Activated CD4-positive, alpha-beta T cell treated with anti-CD3 and anti-CD28 coated beads, Interleukin-2, amount 50 U/mL, for 1 hour (primary cell): ENCODE measurements around the gene RREB1.

ENCODE experiments used
- DNase-seq: peaks from one replicate; pipeline ENCODE4 v3.0.0-alpha.2; 2020

Gene RREB1

DNA sequence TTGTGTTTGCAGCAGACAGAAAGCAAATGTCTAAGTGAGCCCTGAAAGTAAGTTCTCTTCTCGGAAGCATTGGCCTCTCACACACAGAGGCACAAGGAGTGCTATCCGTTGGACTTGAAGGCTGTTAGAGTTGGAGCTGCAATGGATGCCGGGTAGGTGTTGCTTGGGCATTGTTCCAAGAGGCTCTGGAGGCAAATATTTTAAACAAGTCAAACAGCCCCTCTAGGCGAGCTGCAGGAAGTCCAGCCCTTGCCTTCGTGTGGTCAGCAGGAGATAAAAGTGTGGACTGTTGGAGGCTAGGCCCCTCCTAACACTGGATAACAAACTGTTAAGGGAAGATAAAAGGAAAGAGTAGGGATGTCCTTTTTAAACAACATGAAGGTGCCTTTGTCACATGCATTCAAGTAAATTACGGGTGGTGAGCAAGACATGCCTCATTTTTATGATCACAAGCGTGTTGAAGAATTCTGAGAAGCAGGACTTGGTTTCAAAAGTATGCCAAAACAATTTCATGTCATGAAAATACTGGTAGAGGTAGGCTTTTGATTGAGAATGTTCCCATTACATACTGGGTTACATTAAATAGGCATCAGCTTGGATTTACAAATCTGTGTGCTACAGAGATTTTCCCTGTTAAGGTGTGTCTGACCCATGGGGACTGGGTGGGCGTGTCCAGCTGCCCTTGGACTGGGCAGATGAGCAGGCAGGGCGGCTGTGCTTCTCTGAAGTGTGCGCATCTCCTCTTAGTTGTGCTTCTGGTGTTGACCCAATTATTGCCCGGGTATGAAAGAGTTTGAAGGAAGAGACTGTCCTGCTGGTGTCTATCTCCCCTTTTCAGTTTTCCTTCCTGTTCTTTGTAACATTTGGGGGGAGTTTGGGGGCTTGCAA, 57.5 kb downstream of the RREB1 start:
- no peak for DNase-seq

DNA sequence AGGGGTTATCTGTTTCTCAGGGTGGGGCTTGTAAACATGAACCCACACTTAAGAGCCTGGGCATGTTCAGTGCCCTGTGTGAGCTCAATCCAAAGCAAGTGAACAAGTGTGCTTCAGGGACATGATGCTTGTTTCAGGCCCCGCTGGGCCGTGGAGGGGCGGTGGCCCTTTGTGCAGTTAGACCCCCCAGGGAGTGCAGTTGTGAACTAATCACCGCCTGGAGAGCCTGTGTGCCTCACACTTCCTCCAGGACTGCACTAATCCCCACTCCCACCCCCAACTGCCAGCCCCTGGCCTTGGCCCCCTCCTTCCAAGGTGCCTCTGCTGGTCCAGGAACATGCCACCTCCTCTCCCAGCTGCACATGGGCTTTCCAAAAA, 58.1 kb downstream of the RREB1 start:
- no peak for DNase-seq

DNA sequence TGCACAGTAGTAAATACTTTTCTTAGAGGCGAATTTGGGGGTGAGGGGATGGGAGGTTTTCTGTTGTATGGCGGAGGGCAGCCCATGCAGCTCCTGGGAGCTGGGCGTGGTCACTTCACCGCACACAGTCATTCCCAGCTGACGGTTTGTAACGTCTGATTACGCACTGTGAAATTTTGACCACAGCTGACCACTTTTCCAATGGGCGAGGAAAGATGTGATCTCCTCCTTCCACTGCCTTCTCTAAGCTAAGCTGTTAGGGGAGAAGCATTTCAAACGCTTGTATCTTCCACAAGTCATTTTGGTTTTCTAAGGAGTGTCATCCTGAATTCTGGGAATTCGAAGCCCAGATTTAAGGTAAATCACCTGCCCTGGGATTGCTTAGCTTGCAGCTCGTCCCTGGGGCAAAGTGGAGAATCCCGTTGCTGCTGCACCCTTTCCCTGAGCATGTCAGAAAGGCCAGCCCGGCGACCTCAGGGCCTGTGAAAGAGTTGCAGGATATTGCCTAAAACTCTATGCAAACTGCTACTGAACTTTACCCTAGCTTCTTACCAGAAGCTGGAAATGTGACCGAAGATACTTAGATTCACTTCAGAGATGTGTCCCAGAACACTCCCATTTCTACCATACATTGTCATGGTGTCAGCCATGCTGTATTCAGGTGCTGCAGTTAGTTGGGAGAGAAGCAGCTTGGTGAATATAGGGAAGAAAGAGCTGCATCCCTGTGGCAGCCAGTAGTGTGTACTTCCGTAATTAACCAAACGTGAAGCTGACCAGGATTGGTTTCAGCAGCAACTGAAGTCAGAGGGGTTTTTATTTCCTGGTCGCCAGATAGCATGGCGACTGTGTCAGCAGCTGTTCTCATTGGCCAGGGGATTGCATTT, 58.9 kb downstream of the RREB1 start:
- DNase-seq: no peak

DNA sequence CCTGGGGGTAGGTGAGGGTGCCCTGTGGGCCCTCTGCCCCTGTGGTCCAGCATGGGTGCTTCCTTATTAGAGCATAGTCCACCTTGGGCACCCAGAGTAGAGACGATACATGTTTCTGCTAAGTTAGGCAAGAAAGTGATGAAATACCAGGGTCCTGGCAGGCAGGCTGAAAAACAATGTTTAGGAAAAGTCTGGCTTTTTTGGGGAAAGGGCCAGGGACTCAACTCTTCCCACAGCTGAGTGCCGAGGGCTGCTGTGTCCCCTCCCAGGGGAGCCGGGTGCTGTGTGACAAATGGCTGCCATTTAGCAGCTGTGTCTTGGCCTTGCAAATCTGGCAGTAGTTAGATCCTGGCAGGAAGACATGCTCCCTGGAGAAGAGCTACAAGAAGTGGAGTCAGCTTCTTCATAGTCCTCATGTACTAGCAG, 61.5 kb downstream of the RREB1 start:
- DNase-seq: no peak

DNA sequence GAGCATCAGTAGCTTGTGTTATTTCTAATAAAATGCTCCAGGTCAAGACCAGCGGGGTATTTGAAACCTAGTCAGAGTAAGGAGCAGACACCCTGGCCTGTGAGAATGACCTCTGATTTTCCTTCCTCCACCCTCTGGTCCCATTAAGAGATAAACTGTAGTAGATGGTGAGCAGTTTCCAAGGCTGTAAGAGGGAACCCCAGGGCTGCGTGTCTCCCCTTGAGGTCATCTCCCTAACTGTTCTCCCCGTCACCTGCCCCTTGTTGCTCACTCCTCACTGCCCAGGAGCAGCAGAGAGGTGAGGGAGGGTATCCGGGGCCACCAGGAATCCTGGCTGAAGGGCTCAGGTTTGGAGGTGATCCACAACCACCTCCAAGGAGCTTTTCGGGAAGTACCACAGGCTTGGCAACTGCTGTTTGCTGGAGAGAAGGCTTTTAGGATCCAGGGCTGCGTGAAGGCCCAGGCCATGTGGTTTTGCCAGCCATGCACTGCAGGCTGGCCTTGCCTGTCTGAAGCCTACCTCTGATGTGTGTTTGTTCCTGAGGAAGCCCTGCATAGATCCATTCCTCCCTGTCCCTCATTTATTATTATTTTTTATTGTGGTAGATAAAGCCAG, 62.5 kb downstream of the RREB1 start:
- no peak for DNase-seq

DNA sequence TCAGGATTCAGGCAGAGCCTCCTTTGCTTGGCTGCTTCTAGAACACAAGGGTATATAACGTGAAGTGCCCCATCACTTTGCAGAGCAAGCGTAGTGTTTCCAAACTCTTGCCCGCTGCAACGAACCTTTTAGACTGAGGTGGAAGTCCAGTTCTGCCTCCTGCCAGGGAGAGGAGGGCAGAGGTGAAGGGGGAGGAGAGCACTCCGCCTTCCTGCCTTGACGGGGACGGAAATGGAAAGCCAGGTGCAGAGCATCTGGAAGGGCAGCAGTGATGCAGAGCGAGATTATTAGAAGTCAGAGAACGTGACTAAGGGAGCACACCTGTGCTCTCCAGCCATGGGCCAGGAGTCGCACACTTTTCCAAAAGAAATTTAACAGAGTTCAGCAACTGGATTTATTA, 63.4 kb downstream of the RREB1 start:
- no peak for DNase-seq

DNA sequence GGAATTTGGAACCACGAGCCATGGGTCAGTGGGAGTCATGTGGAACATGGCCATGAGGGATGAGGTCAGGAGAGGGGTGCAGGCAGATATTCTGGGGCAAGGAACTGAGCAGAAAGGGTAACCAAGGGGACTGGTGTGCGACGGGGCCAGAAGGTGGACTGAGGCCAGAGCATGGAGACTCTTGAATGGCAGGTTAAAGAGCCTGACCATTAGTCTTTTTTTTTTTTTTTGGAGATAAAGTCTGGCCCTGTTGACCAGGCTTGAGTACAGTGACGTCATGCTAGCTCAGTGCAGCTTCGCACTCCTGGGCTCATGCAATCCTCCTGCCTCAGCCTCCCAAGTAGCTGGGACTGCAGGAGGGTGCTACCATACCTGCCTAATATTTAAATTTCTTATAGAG, 64.0 kb downstream of the RREB1 start:
- DNase-seq: no peak

DNA sequence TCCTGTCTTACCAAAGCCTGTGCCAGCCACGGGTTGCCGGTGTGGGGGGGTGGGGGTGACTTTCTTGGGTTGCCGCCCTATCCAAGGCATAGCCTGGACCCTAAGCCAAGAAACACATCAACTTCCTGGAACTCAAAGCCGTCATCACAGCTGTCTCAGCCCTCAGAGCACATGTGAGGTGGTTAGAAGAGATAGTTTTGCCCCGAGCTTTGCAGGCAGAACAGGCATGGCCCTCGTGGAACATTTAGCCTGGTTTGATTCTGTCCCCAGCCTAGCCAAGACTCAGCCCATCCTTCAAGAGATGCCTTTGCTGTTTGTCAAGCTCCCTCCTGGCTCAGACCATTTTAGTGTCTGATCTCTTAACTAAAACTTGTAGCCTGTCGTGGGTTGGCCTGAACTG, 64.9 kb downstream of the RREB1 start:
- DNase-seq: no peak

DNA sequence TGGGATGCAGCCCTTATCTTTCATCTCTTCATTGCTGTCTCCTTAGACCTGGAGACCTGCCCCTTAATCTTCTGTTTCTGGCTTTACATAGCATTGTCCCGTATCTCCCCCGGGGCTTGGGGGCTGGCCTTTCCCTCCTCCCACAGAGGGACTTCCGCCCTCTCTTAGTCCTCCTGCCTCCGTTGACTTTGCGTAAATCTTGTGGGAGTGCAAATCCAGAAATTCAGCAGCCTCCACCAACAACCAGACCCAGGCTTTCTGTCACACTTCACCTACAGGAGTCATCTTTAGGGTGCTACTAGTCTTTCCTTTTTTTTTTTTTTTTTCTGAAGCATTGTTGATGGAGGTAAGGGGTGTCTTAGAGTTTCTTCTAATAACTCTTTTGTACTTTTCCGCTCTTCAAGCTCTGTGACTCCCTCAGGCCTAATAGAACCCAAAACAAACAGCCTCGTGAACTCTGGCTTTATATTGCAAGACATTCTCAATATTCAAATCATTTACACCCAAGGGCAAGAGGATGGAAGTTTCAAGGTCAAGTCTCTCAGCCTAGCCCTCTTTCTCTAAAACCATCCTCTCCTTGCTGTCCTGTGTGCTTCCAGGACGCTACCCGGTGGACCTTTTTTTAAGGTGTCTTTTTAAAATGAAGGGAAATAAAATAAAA, 66.2 kb downstream of the RREB1 start:
- no peak for DNase-seq

DNA sequence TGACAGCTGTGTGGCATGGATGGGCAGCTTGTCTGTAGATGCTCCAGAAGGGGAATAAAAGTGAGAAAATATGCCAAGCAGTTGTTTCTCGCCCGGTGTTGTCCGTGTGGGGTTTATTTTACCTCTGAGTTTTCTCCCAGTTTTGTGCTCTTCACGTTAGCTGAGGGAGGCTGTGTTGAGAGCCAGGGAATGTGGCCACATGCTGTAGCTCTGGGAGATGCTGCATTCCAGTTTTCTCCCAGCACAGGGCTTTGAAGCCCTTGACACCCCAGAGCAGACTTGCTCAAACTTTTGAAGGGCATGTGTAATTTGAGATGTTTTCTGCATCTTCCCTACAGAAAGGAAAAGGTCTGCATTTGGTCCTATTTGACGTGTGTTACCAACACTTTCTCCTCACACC, 67.7 kb downstream of the RREB1 start:
- DNase-seq: no peak

DNA sequence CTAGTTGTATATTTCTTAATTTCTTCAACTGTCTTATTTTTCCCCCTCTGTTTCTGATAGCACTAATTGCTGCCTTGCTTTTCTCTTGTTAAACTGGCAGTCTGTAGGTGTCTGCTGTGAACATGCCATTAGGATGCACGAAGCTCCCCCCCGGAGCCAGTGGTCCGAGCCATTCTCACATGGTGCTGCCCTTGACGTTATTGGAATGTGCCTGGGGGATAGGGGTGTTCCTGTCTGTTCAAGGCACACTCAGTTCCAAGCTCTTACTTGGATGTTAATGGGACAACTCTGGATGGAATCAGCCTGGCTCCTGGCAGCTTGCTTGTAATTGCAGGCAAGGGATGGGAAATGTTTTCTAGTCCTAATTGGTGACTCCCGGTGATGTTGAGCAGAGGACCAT, 68.4 kb downstream of the RREB1 start:
- no peak for DNase-seq

DNA sequence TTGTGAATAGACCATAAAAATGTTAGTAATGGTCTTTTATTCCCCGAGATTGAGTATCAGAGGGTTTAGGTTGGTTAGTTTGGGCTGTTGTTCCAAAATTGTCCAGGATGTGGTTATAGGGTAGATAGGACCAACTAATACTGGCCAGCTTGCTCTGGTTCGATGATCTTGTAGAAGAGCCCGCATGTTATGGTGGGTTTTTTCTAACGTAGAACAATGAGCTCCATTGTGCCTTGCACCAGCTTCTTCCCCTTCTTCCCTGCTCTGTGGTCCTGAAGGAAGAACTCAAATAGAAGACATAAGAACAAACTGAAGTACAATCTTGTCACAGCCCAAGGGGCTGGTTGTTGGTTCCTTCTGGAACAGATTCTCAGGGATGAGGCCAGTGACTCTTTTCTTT, 70.5 kb downstream of the RREB1 start:
- no peak for DNase-seq

DNA sequence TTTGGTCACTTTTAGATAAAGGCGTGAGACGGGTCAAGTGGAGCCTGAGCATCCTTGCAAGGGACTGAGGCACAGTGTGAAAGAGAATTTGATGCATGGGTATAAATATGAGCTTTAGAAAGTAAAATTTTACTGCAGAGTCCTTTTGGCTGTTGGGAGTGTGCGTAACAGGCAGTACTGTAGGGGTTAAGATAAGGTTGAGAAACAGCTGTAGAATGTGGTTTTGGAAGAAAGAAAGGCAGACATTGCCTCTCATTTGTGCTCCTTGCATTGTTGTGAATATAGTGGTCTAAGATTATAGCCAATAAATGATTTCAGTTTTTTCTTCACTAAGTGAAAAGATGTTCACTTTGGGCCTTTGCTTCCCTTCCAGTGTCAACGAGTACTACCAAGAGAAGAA, 73.0 kb downstream of the RREB1 start:
- DNase-seq: no peak

DNA sequence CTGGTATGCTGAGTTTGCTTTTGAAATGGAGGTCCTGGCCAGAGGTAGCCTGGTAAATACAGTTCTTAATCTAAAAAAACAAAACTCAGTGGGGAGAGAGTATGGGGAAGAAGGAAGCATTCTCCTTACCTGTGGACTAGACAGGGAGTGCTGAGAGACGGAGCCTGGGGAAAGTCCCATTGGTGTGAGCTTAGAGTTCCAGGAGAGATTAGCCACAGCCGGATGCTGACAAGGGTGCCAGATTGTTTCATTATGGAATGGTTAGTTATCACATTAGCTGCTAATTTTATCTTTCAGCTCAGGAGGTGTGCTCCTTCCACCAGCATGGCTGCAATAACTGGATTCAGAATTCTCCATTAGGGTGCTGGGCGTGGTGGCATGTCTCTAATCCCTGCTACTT, 75.9 kb downstream of the RREB1 start:
- DNase-seq: no peak

DNA sequence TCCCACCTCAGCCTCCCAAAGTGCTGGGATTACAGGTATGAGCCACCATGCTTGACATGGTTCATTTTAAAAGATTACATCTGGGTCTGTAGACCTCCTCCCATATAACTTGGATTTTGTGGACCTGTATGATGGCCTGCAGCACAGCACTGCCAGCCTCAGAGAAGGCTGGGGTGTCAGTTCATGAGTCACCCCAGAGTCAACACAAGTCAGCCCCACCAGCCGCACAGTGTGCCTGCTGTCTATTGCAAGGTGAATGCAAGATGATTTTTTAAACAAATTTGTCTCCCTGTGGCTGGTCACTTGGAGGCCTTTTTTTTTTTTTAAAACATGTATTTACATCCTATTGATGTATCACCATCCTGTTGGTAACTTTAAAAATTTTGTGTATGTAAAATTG, 76.7 kb downstream of the RREB1 start:
- DNase-seq: no peak

DNA sequence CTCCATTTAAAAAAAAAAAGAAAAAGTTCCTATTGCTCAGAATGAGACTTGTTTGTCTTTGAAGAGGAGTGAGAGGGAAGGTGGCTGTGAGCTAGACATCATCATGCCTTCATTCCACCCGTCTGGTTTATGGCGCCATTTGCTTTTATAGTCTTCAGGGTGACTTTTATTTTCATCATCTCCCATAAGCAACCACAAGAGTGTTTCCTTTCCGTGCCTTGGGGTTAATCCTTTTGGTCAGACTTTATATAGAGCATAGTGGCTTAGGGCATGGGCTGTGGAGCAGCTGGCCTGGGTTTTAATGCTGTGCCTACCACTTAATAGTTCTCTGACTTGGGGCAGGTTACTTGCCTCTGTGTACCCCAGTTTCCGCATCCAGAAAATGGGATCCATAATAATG, 77.8 kb downstream of the RREB1 start:
- no peak for DNase-seq

DNA sequence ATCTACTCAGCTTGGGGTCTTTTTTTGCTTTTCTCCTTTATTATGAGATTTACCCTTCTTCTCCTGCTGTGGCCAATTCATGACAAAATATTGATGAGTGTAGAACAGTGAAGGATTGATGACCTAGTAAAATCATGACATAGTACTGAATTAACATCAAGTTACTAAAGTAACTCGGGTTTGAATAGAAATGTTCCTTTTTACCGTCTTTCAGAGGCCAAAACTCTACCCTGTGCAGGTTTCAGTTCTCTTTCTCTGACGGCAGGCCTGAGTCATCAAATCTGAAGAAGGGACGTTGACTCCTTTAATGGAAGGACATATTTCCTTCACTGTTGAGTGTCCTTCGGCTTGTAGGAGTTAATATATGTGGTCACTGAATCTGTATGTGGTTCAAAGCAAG, 80.7 kb downstream of the RREB1 start:
- DNase-seq: no peak

DNA sequence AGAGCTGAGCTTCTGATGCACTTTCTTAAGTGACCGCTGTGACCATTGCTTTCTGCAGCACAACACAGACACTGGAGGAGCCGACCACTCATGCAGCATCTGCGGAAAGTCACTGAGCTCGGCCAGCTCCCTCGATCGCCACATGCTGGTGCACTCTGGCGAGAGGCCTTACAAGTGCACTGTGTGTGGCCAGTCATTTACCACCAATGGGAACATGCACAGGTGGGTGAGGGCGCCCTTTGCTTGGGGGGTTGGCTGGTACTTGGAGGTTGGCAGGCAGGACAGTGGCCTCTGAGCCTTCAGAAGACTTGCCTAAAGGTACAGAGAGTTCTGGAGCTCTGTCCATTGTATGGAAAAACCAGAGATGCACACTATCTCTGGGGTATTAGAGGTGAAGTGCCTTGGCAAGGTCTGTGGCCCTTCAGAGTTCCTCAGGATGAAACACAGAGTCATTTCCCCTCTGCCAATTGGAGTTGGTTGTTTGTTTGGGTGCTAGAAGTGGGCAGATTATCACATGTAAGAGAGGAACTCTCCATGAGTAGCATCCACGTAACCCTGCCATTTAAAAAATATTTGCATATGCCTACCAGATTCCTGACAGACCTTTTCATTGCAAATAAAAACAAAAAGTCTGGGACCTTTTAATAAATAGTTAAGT, 81.5 kb downstream of the RREB1 start:
- no peak for DNase-seq

DNA sequence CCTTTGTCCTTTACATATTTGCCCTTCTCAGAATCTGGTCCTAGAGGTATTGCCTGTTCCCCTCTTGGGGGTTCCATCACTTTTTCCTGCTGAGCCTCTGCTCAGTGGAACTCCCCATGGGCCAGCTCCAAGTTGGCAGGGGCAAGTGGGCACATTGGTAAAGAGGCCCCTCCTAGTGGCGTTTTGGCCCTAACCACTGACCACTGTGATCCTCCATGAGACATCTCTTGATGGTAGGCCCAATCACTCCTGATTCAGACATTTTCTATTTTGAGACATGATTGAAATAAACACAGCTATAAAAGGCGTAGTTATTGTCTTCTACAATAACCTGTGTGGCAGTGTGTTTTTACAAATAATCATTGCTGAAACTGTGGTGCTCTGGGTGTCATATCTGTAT, 83.0 kb downstream of the RREB1 start:
- no peak for DNase-seq

DNA sequence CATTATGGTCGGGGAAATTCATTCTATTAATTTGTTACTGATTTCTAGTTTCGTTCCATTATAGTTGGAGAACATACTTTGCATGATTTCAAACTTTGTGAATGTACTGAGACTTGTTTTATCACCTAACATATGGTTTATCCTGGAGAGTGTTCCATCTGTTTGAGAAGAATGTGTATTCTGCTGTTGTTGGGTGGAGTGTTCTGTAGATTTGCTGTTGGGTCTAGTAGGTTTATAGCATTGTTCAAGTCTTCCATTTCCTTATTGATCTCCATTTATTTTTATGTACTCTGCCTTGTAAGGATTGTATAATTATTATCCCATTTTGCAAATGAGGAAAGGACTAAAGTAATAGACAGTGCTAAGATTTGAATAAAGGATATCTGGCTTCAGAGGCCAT, 85.4 kb downstream of the RREB1 start:
- no peak for DNase-seq

DNA sequence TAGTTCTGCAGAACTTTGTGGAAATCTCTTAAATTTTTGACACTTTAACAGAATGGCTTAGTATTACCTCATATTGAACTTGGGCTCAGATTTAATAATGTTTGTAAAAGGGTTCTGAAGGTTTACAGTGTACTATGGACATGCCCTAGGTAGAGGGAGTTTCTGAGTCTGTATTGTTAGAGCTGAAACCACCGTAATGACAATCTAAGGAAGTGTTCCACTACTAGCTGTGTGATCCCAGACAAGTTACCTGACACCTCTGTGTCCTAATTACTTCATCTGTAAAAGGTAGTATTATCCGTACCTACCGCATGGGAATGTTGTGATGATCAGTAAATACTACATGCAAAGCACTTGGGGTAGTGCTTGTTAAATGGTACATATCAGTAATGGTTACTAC, 86.9 kb downstream of the RREB1 start:
- DNase-seq: no peak

DNA sequence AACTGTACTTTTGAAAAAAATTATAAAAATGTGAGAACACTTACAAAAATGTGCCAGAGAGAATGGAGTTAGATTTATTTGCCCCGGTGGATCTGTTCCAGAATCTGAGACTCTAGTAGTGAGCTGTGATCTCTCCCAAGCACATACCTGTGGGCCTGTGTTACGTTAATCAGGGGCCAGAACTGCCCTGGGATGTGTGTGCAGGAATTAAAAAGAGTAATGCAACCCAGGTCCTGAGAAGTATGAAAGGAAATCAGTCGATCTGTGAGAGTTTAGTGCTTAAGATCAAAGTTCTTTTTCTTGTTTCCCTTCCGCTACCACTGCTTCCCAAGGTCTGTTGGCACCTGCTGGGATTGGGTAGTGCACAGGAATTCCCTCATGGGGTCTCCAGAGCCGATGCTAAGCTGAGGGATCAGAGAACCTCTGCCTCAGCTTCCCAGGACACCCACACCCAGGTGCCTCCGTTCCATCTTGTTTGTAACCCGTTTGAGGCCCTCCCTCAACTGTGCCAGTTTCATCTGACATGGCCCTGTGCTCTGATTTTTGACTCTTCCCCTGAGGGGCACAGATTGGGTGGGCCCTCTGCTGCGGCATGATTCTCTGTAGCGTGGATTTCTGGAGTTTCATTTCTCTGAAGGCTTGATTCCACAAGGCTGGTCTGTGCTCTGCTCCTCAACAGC, 87.7 kb downstream of the RREB1 start:
- DNase-seq: no peak
